GM23338 (cell line): ENCODE data around the gene TMEM135. TPM values are rescaled to one million over a fixed set of nuclear protein-coding genes. Genes with fewer than 3 reads are reported as not detected.

Source experiments
- ATAC-seq: fragments of 200-7000 bp; cut with Tn5 transposase; 3 replicates; pipeline ENCODE4 v1.9.1; 2020
- DNase-seq: peaks from one replicate; pipeline ENCODE4 v3.0.0-alpha.2; 2015; ENCODE audit warnings: low spot score
- H2AFZ ChIP-seq: fragments of 200-600 bp; sonication (generic); 2 replicates; pipeline ENCODE4 v1.8.0; 2016; ENCODE audit warnings: antibody characterized with exemption, mild to moderate bottlenecking, moderate library complexity
- H3F3A ChIP-seq: fragments of 200-600 bp; sonication (generic); replicated peaks from 2 replicates; pipeline ENCODE4 v1.8.0; 2017; ENCODE audit warnings: antibody characterized with exemption, mixed run types, low read depth
- H3K27ac ChIP-seq: fragments of 200-600 bp; sonication (generic); 2 replicates; pipeline ENCODE4 v1.6.1; 2016; ENCODE audit warnings: low read depth
- H3K27me3 ChIP-seq: fragments of 200-600 bp; sonication (generic); 2 replicates; pipeline ENCODE4 v1.8.0; 2016; ENCODE audit warnings: mild to moderate bottlenecking, mixed run types, moderate library complexity; ENCODE audit not compliant: insufficient read depth
- H3K36me3 ChIP-seq: fragments of 200-600 bp; sonication (generic); 2 replicates; pipeline ENCODE4 v1.8.0; 2016; ENCODE audit warnings: mild to moderate bottlenecking; ENCODE audit not compliant: insufficient read depth
- H3K4me1 ChIP-seq: fragments of 200-600 bp; sonication (generic); 2 replicates; pipeline ENCODE4 v1.8.0; 2016; ENCODE audit warnings: mild to moderate bottlenecking, moderate library complexity; ENCODE audit not compliant: insufficient read depth
- H3K4me2 ChIP-seq: fragments of 200-600 bp; sonication (generic); 2 replicates; pipeline ENCODE4 v1.7.1; 2017; ENCODE audit warnings: mixed run types
- H3K4me3 ChIP-seq: fragments of 200-600 bp; sonication (generic); 2 replicates; pipeline ENCODE4 v1.6.1; 2016; ENCODE audit warnings: mixed run types
- H3K79me2 ChIP-seq: fragments of 200-600 bp; sonication (generic); replicated peaks from 2 replicates; pipeline ENCODE4 v1.8.0; 2017; ENCODE audit warnings: mild to moderate bottlenecking; ENCODE audit not compliant: insufficient read depth
- H3K9me2 ChIP-seq: fragments of 200-600 bp; sonication (generic); 2 replicates; pipeline ENCODE4 v1.8.0; 2017; ENCODE audit not compliant: insufficient read depth
- H4K20me1 ChIP-seq: fragments of 200-600 bp; sonication (generic); replicated peaks from 2 replicates; pipeline ENCODE4 v1.8.0; 2017; ENCODE audit warnings: mild to moderate bottlenecking; ENCODE audit not compliant: insufficient read depth
- H3K27ac Mint-ChIP-seq: 2 replicates; pipeline ENCODE4 v1.8.0; 2020; ENCODE audit warnings: inconsistent platforms, mild to moderate bottlenecking, moderate library complexity, mixed read lengths
- H3K27me3 Mint-ChIP-seq: 3 replicates; pipeline ENCODE4 v1.8.0; 2022; ENCODE audit warnings: low read depth, mild to moderate bottlenecking, moderate library complexity, mixed read lengths, inconsistent platforms; ENCODE audit not compliant: insufficient read depth, poor library complexity
- H3K36me3 Mint-ChIP-seq: 3 replicates; pipeline ENCODE4 v1.8.0; 2021; ENCODE audit warnings: low read depth, mild to moderate bottlenecking, inconsistent platforms, moderate library complexity, mixed read lengths
- H3K4me1 Mint-ChIP-seq: 3 replicates; pipeline ENCODE4 v1.8.0; 2020; ENCODE audit warnings: mild to moderate bottlenecking, inconsistent platforms, mixed read lengths
- H3K4me3 Mint-ChIP-seq: 3 replicates; pipeline ENCODE4 v1.8.0; 2021; ENCODE audit warnings: moderate library complexity, mild to moderate bottlenecking, inconsistent platforms, mixed read lengths
- H3K9me3 Mint-ChIP-seq: 3 replicates; pipeline ENCODE4 v1.8.0; 2020; ENCODE audit warnings: moderate library complexity, mild to moderate bottlenecking, inconsistent platforms, mixed read lengths
- CREB1 ChIP-seq: fragments of 250-450 bp; sonication (Bioruptor Pico); IDR thresholded peaks from 2 replicates; pipeline ENCODE4 v1.5.0; 2020; ENCODE audit warnings: low read depth, mild to moderate bottlenecking, moderate library complexity
- CTCF ChIP-seq, 2 experiments: fragments of 200-600 bp in 1 of 2; sonication (generic) in 1 of 2; conservative IDR thresholded peaks; 2 replicates each; pipeline versions ENCODE4 v1.5.1 to v1.6.1; 2016 to 2017; ENCODE audit warnings: antibody characterized with exemption in 2 of 2, low read depth in 2 of 2, mild to moderate bottlenecking in 2 of 2, moderate library complexity in 1 of 2
- ETS1 ChIP-seq: IDR thresholded peaks from 2 replicates; pipeline ENCODE4 v1.6.1; 2016; ENCODE audit warnings: antibody characterized with exemption
- EZH2 ChIP-seq: fragments of 200-600 bp; sonication (generic); IDR thresholded peaks from one replicate; pipeline ENCODE4 v1.8.0; 2017; ENCODE audit warnings: antibody characterized with exemption, mild to moderate bottlenecking, low read depth; ENCODE audit not compliant: unreplicated experiment
- EZH2phosphoT487 ChIP-seq: fragments of 200-600 bp; sonication (generic); IDR thresholded peaks from one replicate; pipeline ENCODE4 v1.8.1; 2018; ENCODE audit warnings: antibody characterized with exemption; ENCODE audit not compliant: unreplicated experiment
- JUNB ChIP-seq: IDR thresholded peaks from one replicate; pipeline ENCODE4 v1.6.1; 2016; ENCODE audit warnings: antibody characterized with exemption; ENCODE audit not compliant: unreplicated experiment
- NANOG ChIP-seq: IDR thresholded peaks from 2 replicates; pipeline ENCODE4 v1.6.1; 2016; ENCODE audit warnings: antibody characterized with exemption, borderline replicate concordance
- POLR2AphosphoS5 ChIP-seq: IDR thresholded peaks from 2 replicates; pipeline ENCODE4 v1.6.1; 2016; ENCODE audit warnings: antibody characterized with exemption, low read depth
- REST ChIP-seq: IDR thresholded peaks from one replicate; pipeline ENCODE4 v1.6.1; 2018; ENCODE audit warnings: antibody characterized with exemption; ENCODE audit not compliant: unreplicated experiment
- STAT1 ChIP-seq: IDR thresholded peaks from one replicate; pipeline ENCODE4 v1.6.1; 2016; ENCODE audit warnings: antibody characterized with exemption; ENCODE audit not compliant: unreplicated experiment
- ZNF114 ChIP-seq: fragments of 250-450 bp; sonication (Bioruptor Pico); IDR thresholded peaks from 2 replicates; pipeline ENCODE4 v1.5.0; 2020; ENCODE audit warnings: mild to moderate bottlenecking, moderate library complexity
- ZNF331 ChIP-seq: fragments of 250-450 bp; sonication (Bioruptor Pico); IDR thresholded peaks from 2 replicates; pipeline ENCODE4 v1.5.0; 2020; ENCODE audit warnings: low read depth, mild to moderate bottlenecking, moderate library complexity
- ZNF462 ChIP-seq: fragments of 250-450 bp; sonication (Bioruptor Pico); IDR thresholded peaks from 2 replicates; pipeline ENCODE4 v1.5.0; 2020; ENCODE audit warnings: mild to moderate bottlenecking, moderate library complexity
- polyA plus RNA-seq: library from polyadenylated mRNA; unstranded; fragments of >200 nt; fragmentation: Nextera tagmentation; extraction: Ambion mirVana; gene quantifications from 2 replicates; pipeline ENCODE4 v1.2.1, GENCODE V29; 2016
- total RNA-seq: library from RNA; depleted of rRNA; stranded (reverse); fragments of >200 nt; shearing (Covaris generic); gene quantifications from 2 replicates; pipeline ENCODE4 v1.2.3, GENCODE V29; 2014

TMEM135 gene
- total and polyA plus RNA-seq, 2 experiments from 2014 or later: 23.4 to 49.9 TPM

- Histone ChIP-seq H3K4me2 (no peak overlapping the region), H4K20me1 (no peaks in the 10 kb centered on the region), H3K4me1 (peaks cover 24% of the 10 kb centered on the region), H2AFZ (no peak overlapping the region), H3K27me3 (no peaks in the 10 kb centered on the region), H3K27ac (no peak overlapping the region), H3K4me3 (no peak overlapping the region), H3K9me2 (no peaks in the 10 kb centered on the region), H3K79me2 (no peaks in the 10 kb centered on the region), H3K36me3 (no peaks in the 10 kb centered on the region), H3F3A (no peaks in the 10 kb centered on the region)
- peaks cover 3% of the 10 kb centered on the region for H3K27me3 Mint-ChIP-seq
- no peaks in the 10 kb centered on the region for H3K9me3 Mint-ChIP-seq
- DNase-seq: no peak
- peaks cover 20% of the 10 kb centered on the region for H3K4me1 Mint-ChIP-seq
- H3K4me3 Mint-ChIP-seq: no peak overlapping the region
- no peak overlapping the region for H3K27ac Mint-ChIP-seq
- no peaks in the 10 kb centered on the region for H3K36me3 Mint-ChIP-seq
- ATAC-seq: no peak
- TF ChIP-seq ETS1 (no peak), CTCF (conservative IDR thresholded peaks at IDR 0.05; ENCODE audit: low read depth in 2 of 2) (no peak), ZNF114 (CRISPR knock-in tag) (no peak), CREB1 (no peak), NANOG (no peak), POLR2AphosphoS5 (no peak), STAT1 (no peak), ZNF331 (CRISPR knock-in tag) (no peak), REST (no peak), EZH2phosphoT487 (no peak), JUNB (no peak), ZNF462 (CRISPR knock-in tag) (no peak), EZH2 (no peak)
These were observed 6.1 kb upstream of the TMEM135 start for GRCh38 chr11:87031433-87032170.
